Keratinocyte (primary cell): ENCODE measurements around the gene LILRB2. TPM values are rescaled to one million over a fixed set of nuclear protein-coding genes. Genes with fewer than 3 reads are reported as not detected.

ENCODE experiments used
- DNase-seq: peaks from one replicate; pipeline ENCODE4 v3.0.0-alpha.2; 2011; ENCODE audit warnings: low read depth, missing footprints, low spot score
- FAIRE-seq: peaks from 2 replicates; lab custom pipeline; 2011; peaks lifted over from hg19 to GRCh38; lab: Jason Lieb, UNC
- H2AFZ ChIP-seq: 2 replicates; pipeline ENCODE4 v1.6.0; 2012; ENCODE audit warnings: low read length, control low read depth, inconsistent platforms; ENCODE audit not compliant: control insufficient read depth
- H3K27ac ChIP-seq: 2 replicates; pipeline ENCODE4 v1.5.1; 2011; ENCODE audit warnings: low read length; ENCODE audit not compliant: control insufficient read depth, insufficient read depth
- H3K27me3 ChIP-seq: 3 replicates; pipeline ENCODE4 v1.6.0; 2011; ENCODE audit warnings: low read length; ENCODE audit not compliant: control insufficient read depth, insufficient read depth; ENCODE audit errors: extremely low read depth
- H3K36me3 ChIP-seq, 2 experiments: 2 replicates in 1 of 2; 3 replicates in 1 of 2; pipeline ENCODE4 v1.5.1; 2011; ENCODE audit warnings: low read length in 2 of 2, mild to moderate bottlenecking in 1 of 2; ENCODE audit not compliant: control insufficient read depth in 2 of 2, insufficient read depth in 2 of 2; ENCODE audit errors: extremely low read depth in 1 of 2
- H3K4me1 ChIP-seq: 3 replicates; pipeline ENCODE4 v1.5.1; 2011; ENCODE audit warnings: low read length; ENCODE audit not compliant: control insufficient read depth, insufficient read depth; ENCODE audit errors: extremely low read depth
- H3K4me2 ChIP-seq: 3 replicates; pipeline ENCODE4 v1.6.0; 2011; ENCODE audit warnings: low read depth, low read length; ENCODE audit not compliant: control insufficient read depth, insufficient read depth; ENCODE audit errors: extremely low read depth
- H3K4me3 ChIP-seq, 3 experiments: fragments of 200-600 bp in 1 of 3; sonication (generic) in 1 of 3; 2 replicates in 2 of 3; 3 replicates in 1 of 3; pipeline ENCODE4 v1.5.1; 2011 to 2016; ENCODE audit warnings: low read length in 3 of 3, mild to moderate bottlenecking in 3 of 3, control low read depth in 2 of 3, inconsistent platforms in 1 of 3, low read depth in 1 of 3, mixed read lengths in 1 of 3, mixed run types in 1 of 3, moderate library complexity in 1 of 3; ENCODE audit not compliant: control insufficient read depth in 2 of 3, insufficient read depth in 2 of 3; ENCODE audit errors: extremely low read depth in 1 of 3
- H3K79me2 ChIP-seq: 2 replicates; pipeline ENCODE4 v1.6.0; 2012; ENCODE audit warnings: low read length; ENCODE audit not compliant: control insufficient read depth, insufficient read depth
- H3K9ac ChIP-seq: 3 replicates; pipeline ENCODE4 v1.6.0; 2011; ENCODE audit warnings: low read length; ENCODE audit not compliant: control insufficient read depth, insufficient read depth; ENCODE audit errors: extremely low read depth
- H3K9me1 ChIP-seq: 3 replicates; pipeline ENCODE4 v1.6.0; 2011; ENCODE audit warnings: low read length; ENCODE audit not compliant: control insufficient read depth, insufficient read depth; ENCODE audit errors: extremely low read depth
- H3K9me3 ChIP-seq: 2 replicates; pipeline ENCODE4 v1.5.1; 2012; ENCODE audit warnings: low read depth, low read length; ENCODE audit not compliant: control insufficient read depth
- H4K20me1 ChIP-seq: 3 replicates; pipeline ENCODE4 v1.6.0; 2011; ENCODE audit warnings: low read length; ENCODE audit not compliant: control insufficient read depth, insufficient read depth; ENCODE audit errors: extremely low read depth
- CTCF ChIP-seq, 3 experiments: IDR thresholded peaks in 1 of 3; conservative IDR thresholded peaks in 1 of 3; optimal IDR thresholded peaks in 1 of 3; 2 replicates in 2 of 3; 3 replicates in 1 of 3; pipeline versions ENCODE3 to v1.5.1; 2011; ENCODE audit warnings: low read length in 3 of 3, mild to moderate bottlenecking in 3 of 3, moderate library complexity in 2 of 3, control low read depth in 1 of 3, inconsistent platforms in 1 of 3; ENCODE audit not compliant: insufficient read depth in 2 of 3; ENCODE audit errors: extremely low read depth in 1 of 3
- EZH2 ChIP-seq: IDR thresholded peaks from one replicate; pipeline ENCODE4 v1.6.1; 2012; ENCODE audit warnings: inconsistent platforms, mild to moderate bottlenecking, low read length, moderate library complexity
- dilution Hi-C: fragments of 300-500 bp; cut with MboI; formaldehyde crosslinking; loops from one replicate; pipeline ENCODE4 v1.7.0; 2020; ENCODE audit warnings: low sequenced_read_pairs; ENCODE audit not compliant: extremely low pct_ligation_motif_present
- polyA plus RNA-seq, 5 experiments: library from polyadenylated mRNA; depleted of rRNA in 3 of 5; stranded (reverse) in 3 of 5; stranded (forward) in 1 of 5; unstranded in 1 of 5; fragments of >200 nt; gene quantifications; 1 replicate in 1 of 5; 2 replicates in 3 of 5; 3 replicates in 1 of 5; pipeline versions ENCODE4 v1.2.1 to v1.2.3, GENCODE V29; 2011 to 2012; ENCODE audit warnings: missing spikeins in 2 of 5, low read depth in 1 of 5, low replicate concordance in 1 of 5

LILRB2 gene
- polyA plus RNA-seq, 1 donor (not counting 4 experiments of a cell fraction or from before 2014, with no cell fraction given): not detected

- DNase-seq (no peak), FAIRE-seq (no peak)
- no peaks in the 10 kb centered on the region for H3K36me3 ChIP-seq
- no peaks in the 10 kb centered on the region for H3K27me3 ChIP-seq
- H3K9me1 ChIP-seq: no peaks in the 10 kb centered on the region
- H4K20me1 ChIP-seq: no peaks in the 10 kb centered on the region
- no peak overlapping the region for H3K9ac ChIP-seq
- H3K4me2 ChIP-seq: no peak overlapping the region
- no peaks in the 10 kb centered on the region for H3K9me3 ChIP-seq
- no peak overlapping the region for H2AFZ ChIP-seq
- no peaks in the 10 kb centered on the region for H3K4me1 ChIP-seq
- H3K4me3 ChIP-seq: no peak overlapping the region
- TF ChIP-seq EZH2 (no peak), CTCF (optimal IDR thresholded peaks at IDR 0.05 in 1 of 3, IDR thresholded peaks at IDR 0.05 in 1 of 3, conservative IDR thresholded peaks at IDR 0.05 in 1 of 3; ENCODE audit: extremely low read depth in 1 of 3, insufficient read depth in 2 of 3, low read length in 3 of 3) (no peak)
- no peak overlapping the region for H3K27ac ChIP-seq
- H3K79me2 ChIP-seq: no peaks in the 10 kb centered on the region
- dilution Hi-C loops: no loop called here
Observed at GRCh38 chr19:54317965-54318240, 37.0 kb upstream of the LILRB2 start.

- no peaks in the 10 kb centered on the region for H3K9me3 ChIP-seq
- H3K9ac ChIP-seq: no peak overlapping the region
- dilution Hi-C loops: no loop called here
- FAIRE-seq: no peak
- H3K27ac ChIP-seq: no peak overlapping the region
- no peak for DNase-seq
- H3K4me1 ChIP-seq: no peaks in the 10 kb centered on the region
- H4K20me1 ChIP-seq: no peaks in the 10 kb centered on the region
- no peaks in the 10 kb centered on the region for H3K36me3 ChIP-seq
- no peaks in the 10 kb centered on the region for H3K79me2 ChIP-seq
- H2AFZ ChIP-seq: no peak overlapping the region
- TF ChIP-seq CTCF (optimal IDR thresholded peaks at IDR 0.05 in 1 of 3, IDR thresholded peaks at IDR 0.05 in 1 of 3, conservative IDR thresholded peaks at IDR 0.05 in 1 of 3; ENCODE audit: extremely low read depth in 1 of 3, insufficient read depth in 2 of 3, low read length in 3 of 3) (no peak), EZH2 (no peak)
- H3K4me2 ChIP-seq: no peak overlapping the region
- H3K4me3 ChIP-seq: no peak overlapping the region
- H3K9me1 ChIP-seq: no peaks in the 10 kb centered on the region
- H3K27me3 ChIP-seq: no peaks in the 10 kb centered on the region
Observed at GRCh38 chr19:54317108-54317964, 36.4 kb upstream of the LILRB2 start.
